K562 treated with DMSO at 1 percent for 24 hours (cell line): ENCODE data around the gene WDTC1. TPM values are rescaled to one million over a fixed set of nuclear protein-coding genes. Genes with fewer than 3 reads are reported as not detected.

Experiments
- total RNA-seq: library from RNA; unstranded; fragments of 300-600 nt; gene quantifications from 2 replicates; pipeline ENCODE4 v1.2.3, GENCODE V29; 2022; ENCODE audit warnings: low read depth; ENCODE audit not compliant: insufficient read depth

Gene WDTC1
- total RNA-seq = 67.6 and 72.4 TPM in 2 replicates

DNA sequence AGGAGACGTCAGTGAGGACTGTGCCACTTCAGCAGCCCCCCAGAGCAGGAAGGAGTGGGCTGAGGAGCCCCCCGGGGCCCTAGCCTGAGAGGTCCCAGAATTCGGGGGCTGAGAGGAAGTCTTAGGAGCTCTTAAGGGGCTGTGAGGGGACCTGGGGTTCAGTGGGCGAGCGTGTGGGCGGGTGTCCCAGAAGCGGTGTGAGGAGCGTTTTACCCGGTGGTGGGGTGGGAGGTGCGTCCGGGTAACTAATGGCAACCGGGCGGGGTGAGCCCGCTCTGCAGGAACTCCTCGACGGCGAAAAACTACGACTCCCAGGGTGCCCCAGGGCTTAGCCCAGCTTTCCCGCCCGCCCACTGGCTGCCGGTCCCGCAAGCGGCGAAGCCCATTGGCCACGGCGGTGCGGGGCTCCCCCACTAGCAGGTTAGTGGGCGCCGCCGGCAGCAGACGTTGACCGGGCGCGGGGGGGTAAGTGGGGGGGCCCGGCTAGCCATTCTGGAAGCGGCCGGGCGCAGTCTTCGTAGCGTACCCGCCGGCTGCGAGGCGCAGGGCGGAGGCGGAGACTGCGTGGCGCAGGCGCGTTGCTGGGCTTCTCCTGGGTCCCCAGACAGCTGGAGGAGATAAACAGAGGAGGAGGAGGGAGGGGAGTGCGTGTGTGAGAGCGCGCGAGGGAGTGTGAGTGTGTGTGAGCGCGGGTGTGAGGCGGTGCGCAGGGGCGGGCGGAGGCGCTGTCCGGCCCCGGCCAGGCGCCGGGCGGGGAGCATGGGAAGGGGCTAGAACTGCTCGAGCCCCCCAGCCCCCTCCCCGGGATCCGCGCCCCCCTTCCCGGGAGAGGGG is at the start of gene WDTC1:
TSS of gene WDTC1 (plus strand) at position 584 of the 834 bp plus-strand sequence. CDS start 26,423 bp downstream, outside the sequence.

GRCh38 chr1:27321813-27322568 is 87.6 kb downstream of the WDTC1 start, which contains the start of gene TMEM222:
Gene TMEM222, plus strand, starts transcription at chr1:27322163. Its CDS starts 35 bp downstream, at chr1:27322198.

DNA sequence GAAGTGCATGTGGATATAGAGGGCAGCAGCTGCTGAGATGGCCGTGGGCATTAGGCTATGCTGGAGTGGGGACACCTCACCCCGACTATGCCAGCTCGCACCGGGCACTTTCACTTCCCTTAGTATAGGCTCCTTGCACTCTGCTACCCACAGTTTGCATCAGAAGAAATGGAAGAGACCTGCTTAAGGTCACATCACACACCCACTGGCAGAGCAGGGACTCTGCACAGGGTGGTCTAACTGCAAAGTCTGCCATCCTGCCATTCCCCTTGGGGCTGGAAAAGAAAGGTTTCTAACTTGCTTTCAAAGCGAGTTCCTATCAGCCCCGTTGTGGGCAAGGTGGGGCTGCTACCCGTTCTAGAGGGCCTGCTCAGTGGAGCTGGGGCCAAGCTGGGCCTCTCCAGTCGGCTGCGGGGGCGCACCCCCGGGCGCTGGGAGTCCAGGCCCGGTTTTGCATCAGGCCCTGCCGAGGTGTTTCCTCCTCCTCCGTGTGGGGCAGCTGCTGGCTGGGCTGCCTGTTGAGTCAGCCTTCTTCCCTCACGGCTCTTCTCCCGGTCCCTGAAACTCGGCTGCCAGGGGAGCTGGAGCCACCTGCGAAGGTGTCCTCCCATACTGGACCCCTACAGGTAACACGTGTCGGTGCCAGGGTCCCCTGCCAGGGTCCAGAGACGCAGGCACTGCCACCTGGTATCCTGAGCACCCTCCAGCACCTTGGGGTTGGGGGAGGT is 107.3 kb downstream of the WDTC1 start, which contains the start of gene SYTL1:
TSS of gene SYTL1 (plus strand) at position 498 of the 728 bp plus-strand sequence. CDS start 3,313 bp downstream, outside the sequence.

Other genes starting within 250 kb of the WDTC1 start
- 0.44 and 1.3 TPM in 2 replicates for gene TRNP1, start 240.9 kb upstream of the WDTC1 start, total RNA-seq
- gene TENT5B, start 221.8 kb upstream of the WDTC1 start, total RNA-seq = 3.8 and 4.5 TPM in 2 replicates
- gene SLC9A1, start 79.5 kb upstream of the WDTC1 start, total RNA-seq = 20.6 and 22.8 TPM in 2 replicates
- 64.1 and 64.8 TPM in 2 replicates for gene TMEM222, start 87.5 kb downstream of the WDTC1 start, total RNA-seq
- 6.8 and 12.6 TPM in 2 replicates for gene SYTL1, start 107.4 kb downstream of the WDTC1 start, total RNA-seq
- gene MAP3K6, start 132.3 kb downstream of the WDTC1 start, total RNA-seq = 19.3 and 22.8 TPM in 2 replicates
- not detected in 2 replicates for gene FCN3, start 140.2 kb downstream of the WDTC1 start, total RNA-seq
- gene CD164L2, start 148.7 kb downstream of the WDTC1 start, total RNA-seq = 0.96 and 2.4 TPM in 2 replicates
- 6.8 and 9.2 TPM in 2 replicates for gene GPR3, start 158.0 kb downstream of the WDTC1 start, total RNA-seq